GM23338 (cell line): ENCODE results near the gene IL13.

Source experiments
- CREB1 ChIP-seq: fragments of 250-450 bp; sonication (Bioruptor Pico); IDR thresholded peaks from 2 replicates; pipeline ENCODE4 v1.5.0; 2020; ENCODE audit warnings: low read depth, mild to moderate bottlenecking, moderate library complexity
- ETS1 ChIP-seq: IDR thresholded peaks from 2 replicates; pipeline ENCODE4 v1.6.1; 2016; ENCODE audit warnings: antibody characterized with exemption
- EZH2 ChIP-seq: fragments of 200-600 bp; sonication (generic); IDR thresholded peaks from one replicate; pipeline ENCODE4 v1.8.0; 2017; ENCODE audit warnings: antibody characterized with exemption, mild to moderate bottlenecking, low read depth; ENCODE audit not compliant: unreplicated experiment
- EZH2phosphoT487 ChIP-seq: fragments of 200-600 bp; sonication (generic); IDR thresholded peaks from one replicate; pipeline ENCODE4 v1.8.1; 2018; ENCODE audit warnings: antibody characterized with exemption; ENCODE audit not compliant: unreplicated experiment
- JUNB ChIP-seq: IDR thresholded peaks from one replicate; pipeline ENCODE4 v1.6.1; 2016; ENCODE audit warnings: antibody characterized with exemption; ENCODE audit not compliant: unreplicated experiment
- NANOG ChIP-seq: IDR thresholded peaks from 2 replicates; pipeline ENCODE4 v1.6.1; 2016; ENCODE audit warnings: antibody characterized with exemption, borderline replicate concordance
- POLR2AphosphoS5 ChIP-seq: IDR thresholded peaks from 2 replicates; pipeline ENCODE4 v1.6.1; 2016; ENCODE audit warnings: antibody characterized with exemption, low read depth
- TF ChIP-seq, protein P1 (sequence below), 2 experiments: fragments of 200-600 bp in 1 of 2; sonication (generic) in 1 of 2; conservative IDR thresholded peaks; 2 replicates each; pipeline versions ENCODE4 v1.5.1 to v1.6.1; 2016 to 2017; ENCODE audit warnings: antibody characterized with exemption in 2 of 2, low read depth in 2 of 2, mild to moderate bottlenecking in 2 of 2, moderate library complexity in 1 of 2
- TF ChIP-seq, protein P2 (sequence below): IDR thresholded peaks from one replicate; pipeline ENCODE4 v1.6.1; 2018; ENCODE audit warnings: antibody characterized with exemption; ENCODE audit not compliant: unreplicated experiment
- TF ChIP-seq, protein P3 (sequence below): fragments of 250-450 bp; sonication (Bioruptor Pico); IDR thresholded peaks from 2 replicates; pipeline ENCODE4 v1.5.0; 2020; ENCODE audit warnings: mild to moderate bottlenecking, moderate library complexity

DNA sequence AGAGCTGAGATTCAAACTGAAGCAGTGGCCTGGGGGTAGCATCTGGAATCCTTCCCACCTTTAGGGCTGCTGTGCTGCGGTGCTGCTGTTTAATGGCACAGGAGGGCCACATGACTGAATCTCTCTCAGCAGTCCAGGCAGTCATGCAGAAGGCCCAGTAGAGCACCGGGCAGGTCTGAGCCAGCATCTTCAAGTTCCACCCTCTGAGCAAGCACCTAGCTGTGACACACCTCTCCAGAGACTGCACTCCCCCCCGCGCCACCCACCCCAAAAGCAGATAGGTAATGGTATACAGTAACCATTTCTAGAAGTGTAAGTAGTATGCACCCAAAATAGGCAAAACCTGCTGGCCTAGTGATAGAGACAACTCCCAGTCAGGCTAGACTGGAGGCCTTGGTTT, 24.0 kb downstream of the IL13 start:
- TF ChIP-seq, protein P1, sequence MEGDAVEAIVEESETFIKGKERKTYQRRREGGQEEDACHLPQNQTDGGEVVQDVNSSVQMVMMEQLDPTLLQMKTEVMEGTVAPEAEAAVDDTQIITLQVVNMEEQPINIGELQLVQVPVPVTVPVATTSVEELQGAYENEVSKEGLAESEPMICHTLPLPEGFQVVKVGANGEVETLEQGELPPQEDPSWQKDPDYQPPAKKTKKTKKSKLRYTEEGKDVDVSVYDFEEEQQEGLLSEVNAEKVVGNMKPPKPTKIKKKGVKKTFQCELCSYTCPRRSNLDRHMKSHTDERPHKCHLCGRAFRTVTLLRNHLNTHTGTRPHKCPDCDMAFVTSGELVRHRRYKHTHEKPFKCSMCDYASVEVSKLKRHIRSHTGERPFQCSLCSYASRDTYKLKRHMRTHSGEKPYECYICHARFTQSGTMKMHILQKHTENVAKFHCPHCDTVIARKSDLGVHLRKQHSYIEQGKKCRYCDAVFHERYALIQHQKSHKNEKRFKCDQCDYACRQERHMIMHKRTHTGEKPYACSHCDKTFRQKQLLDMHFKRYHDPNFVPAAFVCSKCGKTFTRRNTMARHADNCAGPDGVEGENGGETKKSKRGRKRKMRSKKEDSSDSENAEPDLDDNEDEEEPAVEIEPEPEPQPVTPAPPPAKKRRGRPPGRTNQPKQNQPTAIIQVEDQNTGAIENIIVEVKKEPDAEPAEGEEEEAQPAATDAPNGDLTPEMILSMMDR (conservative IDR thresholded peaks at IDR 0.05; ENCODE audit: low read depth in 2 of 2) = no peak
- TF ChIP-seq POLR2AphosphoS5 (no peak), EZH2 (no peak), EZH2phosphoT487 (no peak), ETS1 (no peak), JUNB (no peak), NANOG (no peak), CREB1 (CRISPR knock-in tag) (no peak)
- TF ChIP-seq, protein P2, sequence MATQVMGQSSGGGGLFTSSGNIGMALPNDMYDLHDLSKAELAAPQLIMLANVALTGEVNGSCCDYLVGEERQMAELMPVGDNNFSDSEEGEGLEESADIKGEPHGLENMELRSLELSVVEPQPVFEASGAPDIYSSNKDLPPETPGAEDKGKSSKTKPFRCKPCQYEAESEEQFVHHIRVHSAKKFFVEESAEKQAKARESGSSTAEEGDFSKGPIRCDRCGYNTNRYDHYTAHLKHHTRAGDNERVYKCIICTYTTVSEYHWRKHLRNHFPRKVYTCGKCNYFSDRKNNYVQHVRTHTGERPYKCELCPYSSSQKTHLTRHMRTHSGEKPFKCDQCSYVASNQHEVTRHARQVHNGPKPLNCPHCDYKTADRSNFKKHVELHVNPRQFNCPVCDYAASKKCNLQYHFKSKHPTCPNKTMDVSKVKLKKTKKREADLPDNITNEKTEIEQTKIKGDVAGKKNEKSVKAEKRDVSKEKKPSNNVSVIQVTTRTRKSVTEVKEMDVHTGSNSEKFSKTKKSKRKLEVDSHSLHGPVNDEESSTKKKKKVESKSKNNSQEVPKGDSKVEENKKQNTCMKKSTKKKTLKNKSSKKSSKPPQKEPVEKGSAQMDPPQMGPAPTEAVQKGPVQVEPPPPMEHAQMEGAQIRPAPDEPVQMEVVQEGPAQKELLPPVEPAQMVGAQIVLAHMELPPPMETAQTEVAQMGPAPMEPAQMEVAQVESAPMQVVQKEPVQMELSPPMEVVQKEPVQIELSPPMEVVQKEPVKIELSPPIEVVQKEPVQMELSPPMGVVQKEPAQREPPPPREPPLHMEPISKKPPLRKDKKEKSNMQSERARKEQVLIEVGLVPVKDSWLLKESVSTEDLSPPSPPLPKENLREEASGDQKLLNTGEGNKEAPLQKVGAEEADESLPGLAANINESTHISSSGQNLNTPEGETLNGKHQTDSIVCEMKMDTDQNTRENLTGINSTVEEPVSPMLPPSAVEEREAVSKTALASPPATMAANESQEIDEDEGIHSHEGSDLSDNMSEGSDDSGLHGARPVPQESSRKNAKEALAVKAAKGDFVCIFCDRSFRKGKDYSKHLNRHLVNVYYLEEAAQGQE = no peak
- TF ChIP-seq, protein P3, sequence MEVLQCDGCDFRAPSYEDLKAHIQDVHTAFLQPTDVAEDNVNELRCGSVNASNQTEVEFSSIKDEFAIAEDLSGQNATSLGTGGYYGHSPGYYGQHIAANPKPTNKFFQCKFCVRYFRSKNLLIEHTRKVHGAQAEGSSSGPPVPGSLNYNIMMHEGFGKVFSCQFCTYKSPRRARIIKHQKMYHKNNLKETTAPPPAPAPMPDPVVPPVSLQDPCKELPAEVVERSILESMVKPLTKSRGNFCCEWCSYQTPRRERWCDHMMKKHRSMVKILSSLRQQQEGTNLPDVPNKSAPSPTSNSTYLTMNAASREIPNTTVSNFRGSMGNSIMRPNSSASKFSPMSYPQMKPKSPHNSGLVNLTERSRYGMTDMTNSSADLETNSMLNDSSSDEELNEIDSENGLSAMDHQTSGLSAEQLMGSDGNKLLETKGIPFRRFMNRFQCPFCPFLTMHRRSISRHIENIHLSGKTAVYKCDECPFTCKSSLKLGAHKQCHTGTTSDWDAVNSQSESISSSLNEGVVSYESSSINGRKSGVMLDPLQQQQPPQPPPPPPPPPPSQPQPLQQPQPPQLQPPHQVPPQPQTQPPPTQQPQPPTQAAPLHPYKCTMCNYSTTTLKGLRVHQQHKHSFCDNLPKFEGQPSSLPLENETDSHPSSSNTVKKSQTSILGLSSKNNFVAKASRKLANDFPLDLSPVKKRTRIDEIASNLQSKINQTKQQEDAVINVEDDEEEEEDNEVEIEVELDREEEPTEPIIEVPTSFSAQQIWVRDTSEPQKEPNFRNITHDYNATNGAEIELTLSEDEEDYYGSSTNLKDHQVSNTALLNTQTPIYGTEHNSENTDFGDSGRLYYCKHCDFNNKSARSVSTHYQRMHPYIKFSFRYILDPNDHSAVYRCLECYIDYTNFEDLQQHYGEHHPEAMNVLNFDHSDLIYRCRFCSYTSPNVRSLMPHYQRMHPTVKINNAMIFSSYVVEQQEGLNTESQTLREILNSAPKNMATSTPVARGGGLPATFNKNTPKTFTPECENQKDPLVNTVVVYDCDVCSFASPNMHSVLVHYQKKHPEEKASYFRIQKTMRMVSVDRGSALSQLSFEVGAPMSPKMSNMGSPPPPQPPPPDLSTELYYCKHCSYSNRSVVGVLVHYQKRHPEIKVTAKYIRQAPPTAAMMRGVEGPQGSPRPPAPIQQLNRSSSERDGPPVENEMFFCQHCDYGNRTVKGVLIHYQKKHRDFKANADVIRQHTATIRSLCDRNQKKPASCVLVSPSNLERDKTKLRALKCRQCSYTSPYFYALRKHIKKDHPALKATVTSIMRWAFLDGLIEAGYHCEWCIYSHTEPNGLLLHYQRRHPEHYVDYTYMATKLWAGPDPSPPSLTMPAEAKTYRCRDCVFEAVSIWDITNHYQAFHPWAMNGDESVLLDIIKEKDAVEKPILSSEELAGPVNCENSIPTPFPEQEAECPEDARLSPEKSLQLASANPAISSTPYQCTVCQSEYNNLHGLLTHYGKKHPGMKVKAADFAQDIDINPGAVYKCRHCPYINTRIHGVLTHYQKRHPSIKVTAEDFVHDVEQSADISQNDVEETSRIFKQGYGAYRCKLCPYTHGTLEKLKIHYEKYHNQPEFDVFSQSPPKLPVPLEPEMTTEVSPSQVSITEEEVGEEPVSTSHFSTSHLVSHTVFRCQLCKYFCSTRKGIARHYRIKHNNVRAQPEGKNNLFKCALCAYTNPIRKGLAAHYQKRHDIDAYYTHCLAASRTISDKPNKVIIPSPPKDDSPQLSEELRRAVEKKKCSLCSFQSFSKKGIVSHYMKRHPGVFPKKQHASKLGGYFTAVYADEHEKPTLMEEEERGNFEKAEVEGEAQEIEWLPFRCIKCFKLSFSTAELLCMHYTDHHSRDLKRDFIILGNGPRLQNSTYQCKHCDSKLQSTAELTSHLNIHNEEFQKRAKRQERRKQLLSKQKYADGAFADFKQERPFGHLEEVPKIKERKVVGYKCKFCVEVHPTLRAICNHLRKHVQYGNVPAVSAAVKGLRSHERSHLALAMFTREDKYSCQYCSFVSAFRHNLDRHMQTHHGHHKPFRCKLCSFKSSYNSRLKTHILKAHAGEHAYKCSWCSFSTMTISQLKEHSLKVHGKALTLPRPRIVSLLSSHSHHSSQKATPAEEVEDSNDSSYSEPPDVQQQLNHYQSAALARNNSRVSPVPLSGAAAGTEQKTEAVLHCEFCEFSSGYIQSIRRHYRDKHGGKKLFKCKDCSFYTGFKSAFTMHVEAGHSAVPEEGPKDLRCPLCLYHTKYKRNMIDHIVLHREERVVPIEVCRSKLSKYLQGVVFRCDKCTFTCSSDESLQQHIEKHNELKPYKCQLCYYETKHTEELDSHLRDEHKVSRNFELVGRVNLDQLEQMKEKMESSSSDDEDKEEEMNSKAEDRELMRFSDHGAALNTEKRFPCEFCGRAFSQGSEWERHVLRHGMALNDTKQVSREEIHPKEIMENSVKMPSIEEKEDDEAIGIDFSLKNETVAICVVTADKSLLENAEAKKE (CRISPR knock-in tag) = no peak
